Suprapubic skin (tissue), 4 donors: ENCODE results near the gene RMND5B.

Experiments used
- POLR2A ChIP-seq, 2 donors: fragments of 450-650 bp; IDR thresholded peaks; one replicate each; pipeline ENCODE4 v1.6.1; 2017; ENCODE audit warnings: antibody characterized with exemption in 2 of 2, mild to moderate bottlenecking in 2 of 2, moderate library complexity in 2 of 2
- POLR2AphosphoS5 ChIP-seq, 3 donors: sonication (generic); formaldehyde crosslinking; IDR thresholded peaks; one replicate each; pipeline ENCODE4 v1.6.1; 2017; ENCODE audit warnings: antibody characterized with exemption in 3 of 3

DNA sequence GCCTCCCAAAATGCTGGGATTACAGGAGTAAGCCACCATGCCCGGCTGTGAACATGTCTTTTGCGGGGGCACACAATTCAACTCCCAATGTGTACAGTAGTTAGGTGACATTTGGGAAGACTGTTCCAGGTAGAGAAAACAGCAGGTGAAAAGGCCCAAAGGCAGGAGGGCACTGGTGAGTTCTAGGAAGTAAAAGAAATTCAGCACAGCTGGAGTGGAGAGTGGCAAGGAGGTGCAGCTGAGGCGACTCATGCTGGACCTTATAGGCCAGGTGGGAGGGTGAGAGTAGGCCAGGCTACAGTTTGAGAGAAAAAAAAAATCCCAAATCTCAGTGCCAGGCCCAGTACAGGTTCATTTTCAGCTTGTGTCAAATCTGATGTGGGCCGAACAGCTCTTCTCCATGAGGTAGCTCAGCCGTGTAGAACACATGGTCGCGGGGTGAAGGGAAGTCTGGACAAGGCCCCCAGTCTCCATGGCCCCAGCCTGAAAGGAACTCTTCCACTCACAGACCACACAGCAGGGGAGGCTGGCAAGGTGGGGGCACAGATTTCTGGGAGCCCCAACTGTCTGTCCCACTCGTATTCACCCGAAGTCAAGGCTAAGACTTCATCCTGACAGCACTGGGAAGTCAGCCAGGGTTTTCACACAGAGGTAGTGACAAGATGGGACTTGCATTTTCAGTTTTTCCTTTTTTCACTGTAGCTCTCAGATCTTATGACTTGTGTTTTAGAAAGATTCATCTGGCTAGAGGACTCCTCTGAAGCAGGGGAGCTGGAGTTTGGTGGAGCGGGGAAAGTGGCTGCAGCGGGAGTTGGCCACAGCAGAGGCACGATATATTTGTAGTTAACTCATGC lies 69.0 kb downstream of the RMND5B start:
- TF ChIP-seq POLR2A (IDR thresholded peaks at IDR 0.05) (no peak), POLR2AphosphoS5 (IDR thresholded peaks at IDR 0.05) (no peak)
